ENCODE measurements around the gene LGALS7. TPM values are rescaled to one million over a fixed set of nuclear protein-coding genes. Genes with fewer than 3 reads are reported as not detected.

LGALS7 gene
- total RNA-seq, 1 donor from 2014 or later: not detected

DNA sequence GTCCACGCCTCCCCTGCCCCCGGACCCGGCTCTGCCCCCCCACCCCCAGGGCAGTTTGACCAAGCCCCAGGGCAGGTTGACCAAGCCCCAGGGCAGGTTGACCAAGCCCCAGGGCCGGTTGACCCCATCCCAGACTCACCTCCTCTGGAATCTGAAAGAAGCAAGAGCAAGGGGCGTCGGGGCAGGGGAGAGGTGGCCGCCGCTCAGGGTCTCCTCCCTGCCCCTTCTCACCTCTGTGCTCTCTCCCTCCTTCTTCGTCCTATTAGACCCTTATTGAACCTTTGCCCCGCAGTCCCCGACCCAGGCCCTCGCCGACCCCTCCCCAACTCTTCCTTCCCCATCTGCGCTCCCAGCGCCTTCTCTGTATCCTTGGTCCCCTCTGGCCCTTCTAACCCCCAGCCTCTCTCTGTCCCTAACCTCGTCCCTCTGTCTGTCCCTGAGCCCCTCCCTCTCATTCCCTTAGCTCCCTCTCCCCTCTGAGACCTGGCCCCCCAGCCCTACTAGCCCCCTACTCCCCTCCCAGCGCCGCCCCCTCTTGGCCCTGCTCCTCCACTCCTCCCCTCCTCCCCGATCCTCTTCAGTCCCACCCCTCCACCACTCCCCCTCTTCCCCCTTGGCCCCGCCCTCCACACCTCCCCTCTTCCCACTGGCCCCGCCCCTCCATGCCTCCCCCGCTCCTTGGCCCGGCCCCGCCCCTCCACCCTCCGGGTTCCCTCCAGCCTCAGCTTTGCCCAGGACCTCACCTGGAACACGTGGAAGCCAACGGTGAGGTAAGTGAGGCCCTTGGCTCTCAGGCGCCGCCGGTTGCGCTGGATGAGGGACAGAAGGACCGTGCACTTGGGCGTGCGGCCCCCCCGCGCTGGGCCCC lies 36.7 kb downstream of the LGALS7 start:
- Mint-ChIP-seq H3K36me3 (ENCODE audit: low read depth) (peaks cover 10% of the 10 kb centered on the region), H3K9me3 (ENCODE audit: low read depth) (no peaks in the 10 kb centered on the region), H3K4me3 (ENCODE audit: unreplicated experiment) (peak overlapping the region; percentile 28), H3K27me3 (ENCODE audit: low read depth) (no peaks in the 10 kb centered on the region), H3K4me1 (ENCODE audit: low read depth) (peaks cover 40% of the 10 kb centered on the region), H3K27ac (ENCODE audit: unreplicated experiment) (no peak overlapping the region)
- no peak for DNase-seq (ENCODE audit: low spot score)
- TF ChIP-seq, protein P1, sequence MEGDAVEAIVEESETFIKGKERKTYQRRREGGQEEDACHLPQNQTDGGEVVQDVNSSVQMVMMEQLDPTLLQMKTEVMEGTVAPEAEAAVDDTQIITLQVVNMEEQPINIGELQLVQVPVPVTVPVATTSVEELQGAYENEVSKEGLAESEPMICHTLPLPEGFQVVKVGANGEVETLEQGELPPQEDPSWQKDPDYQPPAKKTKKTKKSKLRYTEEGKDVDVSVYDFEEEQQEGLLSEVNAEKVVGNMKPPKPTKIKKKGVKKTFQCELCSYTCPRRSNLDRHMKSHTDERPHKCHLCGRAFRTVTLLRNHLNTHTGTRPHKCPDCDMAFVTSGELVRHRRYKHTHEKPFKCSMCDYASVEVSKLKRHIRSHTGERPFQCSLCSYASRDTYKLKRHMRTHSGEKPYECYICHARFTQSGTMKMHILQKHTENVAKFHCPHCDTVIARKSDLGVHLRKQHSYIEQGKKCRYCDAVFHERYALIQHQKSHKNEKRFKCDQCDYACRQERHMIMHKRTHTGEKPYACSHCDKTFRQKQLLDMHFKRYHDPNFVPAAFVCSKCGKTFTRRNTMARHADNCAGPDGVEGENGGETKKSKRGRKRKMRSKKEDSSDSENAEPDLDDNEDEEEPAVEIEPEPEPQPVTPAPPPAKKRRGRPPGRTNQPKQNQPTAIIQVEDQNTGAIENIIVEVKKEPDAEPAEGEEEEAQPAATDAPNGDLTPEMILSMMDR (IDR thresholded peaks at IDR 0.05): no peak

GRCh38 chr19:38736036-38736412 lies 37.3 kb downstream of the LGALS7 start:
- peak overlapping the region; percentile 44 for H3K4me3 Mint-ChIP-seq (ENCODE audit: unreplicated experiment)
- no peaks in the 10 kb centered on the region for H3K9me3 Mint-ChIP-seq (ENCODE audit: low read depth)
- TF ChIP-seq, protein P1 (IDR thresholded peaks at IDR 0.05): no peak
- no peaks in the 10 kb centered on the region for H3K27me3 Mint-ChIP-seq (ENCODE audit: low read depth)
- H3K4me1 Mint-ChIP-seq (ENCODE audit: low read depth): peaks cover 41% of the 10 kb centered on the region
- peak; percentile 90 for DNase-seq (ENCODE audit: low spot score)
- H3K27ac Mint-ChIP-seq (ENCODE audit: unreplicated experiment): no peak overlapping the region
- H3K36me3 Mint-ChIP-seq (ENCODE audit: low read depth): peaks cover 11% of the 10 kb centered on the region

DNA sequence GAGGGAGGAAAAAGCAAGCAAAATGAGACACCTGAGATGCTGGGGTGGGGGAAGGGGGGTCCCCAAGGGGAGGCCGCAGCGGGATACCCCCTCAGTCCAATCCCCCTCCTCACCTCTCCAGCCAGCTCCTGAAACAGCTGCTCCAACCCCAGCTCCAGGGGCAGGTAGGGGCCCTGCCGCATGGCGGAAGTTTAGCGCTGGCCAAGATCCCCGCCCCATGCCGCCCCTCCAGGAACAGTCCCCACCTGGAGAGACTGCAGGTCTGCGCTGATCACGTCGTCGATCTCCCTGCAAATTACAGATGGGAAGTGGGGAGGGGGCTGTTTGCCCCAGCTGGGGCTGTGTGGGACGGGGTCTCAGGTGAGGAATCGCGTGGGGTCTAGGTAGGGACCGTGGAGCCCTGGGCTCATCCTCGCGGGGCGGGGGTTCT lies 38.0 kb downstream of the LGALS7 start:
- DNase-seq (ENCODE audit: low spot score): peak; percentile 82
- peak overlapping the region; percentile 53 for H3K4me3 Mint-ChIP-seq (ENCODE audit: unreplicated experiment)
- no peaks in the 10 kb centered on the region for H3K9me3 Mint-ChIP-seq (ENCODE audit: low read depth)
- TF ChIP-seq, protein P1 (IDR thresholded peaks at IDR 0.05): no peak
- peak overlapping the region; percentile 78 for H3K27ac Mint-ChIP-seq (ENCODE audit: unreplicated experiment)
- peaks cover 16% of the 10 kb centered on the region for H3K36me3 Mint-ChIP-seq (ENCODE audit: low read depth)
- no peaks in the 10 kb centered on the region for H3K27me3 Mint-ChIP-seq (ENCODE audit: low read depth)
- H3K4me1 Mint-ChIP-seq (ENCODE audit: low read depth): peaks cover 44% of the 10 kb centered on the region

DNA sequence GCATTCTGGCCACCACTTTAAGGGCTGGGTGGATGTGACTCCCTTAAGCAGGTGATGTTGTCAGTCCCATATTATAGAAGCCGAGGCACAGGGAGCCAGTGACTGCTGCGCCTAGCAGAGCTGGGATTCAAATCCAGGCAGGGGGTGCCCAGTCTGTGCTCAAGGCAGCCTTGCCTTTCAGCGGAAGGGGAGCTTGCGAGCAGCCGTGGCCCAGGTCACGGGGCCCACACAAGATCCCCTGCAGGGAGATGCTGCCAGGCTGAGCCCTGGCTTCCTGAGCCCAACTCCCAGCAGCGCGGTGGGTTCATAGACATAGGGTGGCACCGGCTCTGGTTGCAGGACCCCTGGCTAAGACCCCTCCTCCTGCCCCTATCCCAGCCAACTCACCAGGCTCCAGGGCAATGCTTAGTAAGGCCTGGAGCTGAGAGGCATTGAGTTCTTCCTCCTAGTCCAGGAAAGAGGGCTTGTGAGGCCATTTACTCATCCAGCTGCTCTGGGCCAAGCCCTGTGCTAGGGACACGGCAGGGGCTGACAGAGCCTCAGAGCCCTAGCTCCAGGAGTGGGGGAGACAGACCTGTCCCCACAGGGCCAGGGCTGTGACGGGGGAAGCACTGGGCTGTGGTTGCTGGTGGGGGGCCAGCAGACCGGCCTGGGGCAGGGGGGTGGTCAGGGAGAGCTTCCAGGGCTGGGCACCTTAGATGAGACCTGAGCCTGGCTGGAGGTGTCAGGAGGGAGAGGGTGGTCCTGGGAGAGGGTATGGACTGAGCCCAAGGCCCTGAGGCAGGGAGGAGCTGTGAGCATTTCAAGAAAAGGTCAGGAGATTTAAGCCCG lies 38.7 kb downstream of the LGALS7 start:
- no peaks in the 10 kb centered on the region for H3K9me3 Mint-ChIP-seq (ENCODE audit: low read depth)
- peak; percentile 90 for DNase-seq (ENCODE audit: low spot score)
- peak overlapping the region; percentile 78 for H3K27ac Mint-ChIP-seq (ENCODE audit: unreplicated experiment)
- H3K4me1 Mint-ChIP-seq (ENCODE audit: low read depth): peaks cover 44% of the 10 kb centered on the region
- H3K36me3 Mint-ChIP-seq (ENCODE audit: low read depth): peaks cover 20% of the 10 kb centered on the region
- no peaks in the 10 kb centered on the region for H3K27me3 Mint-ChIP-seq (ENCODE audit: low read depth)
- TF ChIP-seq, protein P1 (IDR thresholded peaks at IDR 0.05): no peak
- H3K4me3 Mint-ChIP-seq (ENCODE audit: unreplicated experiment): peak overlapping the region; percentile 53

DNA sequence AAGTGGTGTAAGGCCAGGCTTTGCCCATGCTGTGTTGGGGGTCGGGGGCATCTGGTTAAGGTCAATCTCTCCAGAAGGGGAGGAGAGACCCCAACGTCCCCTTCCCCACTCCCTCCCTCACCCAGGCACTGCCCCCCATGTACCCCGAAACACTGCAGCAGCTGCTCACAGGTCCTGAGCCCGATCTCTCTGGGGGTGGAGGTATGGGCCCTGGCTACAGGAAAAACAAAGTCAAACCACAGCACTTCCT lies 39.2 kb downstream of the LGALS7 start:
- peaks cover 23% of the 10 kb centered on the region for H3K36me3 Mint-ChIP-seq (ENCODE audit: low read depth)
- DNase-seq (ENCODE audit: low spot score): no peak
- TF ChIP-seq, protein P1 (IDR thresholded peaks at IDR 0.05): no peak
- H3K27ac Mint-ChIP-seq (ENCODE audit: unreplicated experiment): peak overlapping the region; percentile 78
- H3K9me3 Mint-ChIP-seq (ENCODE audit: low read depth): no peaks in the 10 kb centered on the region
- peaks cover 46% of the 10 kb centered on the region for H3K4me1 Mint-ChIP-seq (ENCODE audit: low read depth)
- no peaks in the 10 kb centered on the region for H3K27me3 Mint-ChIP-seq (ENCODE audit: low read depth)
- H3K4me3 Mint-ChIP-seq (ENCODE audit: unreplicated experiment): no peak overlapping the region

All from chondrocyte (in vitro differentiated cells).